NT2/D1 (cell line): Measurements from ENCODE around the gene UBE2Q2.

Experiments
- SUZ12 ChIP-seq: IDR thresholded peaks from 2 replicates; pipeline ENCODE4 v1.6.1; 2011; ENCODE audit not compliant: insufficient read length, insufficient read depth; ENCODE audit errors: extremely low read depth
- YY1 ChIP-seq: IDR thresholded peaks from 2 replicates; pipeline ENCODE4 v1.6.1; 2011; ENCODE audit not compliant: insufficient read length, insufficient read depth
- ZNF274 ChIP-seq: IDR thresholded peaks from 2 replicates; pipeline ENCODE4 v1.6.1; 2011; ENCODE audit warnings: mild to moderate bottlenecking, low read depth, low read length

DNA sequence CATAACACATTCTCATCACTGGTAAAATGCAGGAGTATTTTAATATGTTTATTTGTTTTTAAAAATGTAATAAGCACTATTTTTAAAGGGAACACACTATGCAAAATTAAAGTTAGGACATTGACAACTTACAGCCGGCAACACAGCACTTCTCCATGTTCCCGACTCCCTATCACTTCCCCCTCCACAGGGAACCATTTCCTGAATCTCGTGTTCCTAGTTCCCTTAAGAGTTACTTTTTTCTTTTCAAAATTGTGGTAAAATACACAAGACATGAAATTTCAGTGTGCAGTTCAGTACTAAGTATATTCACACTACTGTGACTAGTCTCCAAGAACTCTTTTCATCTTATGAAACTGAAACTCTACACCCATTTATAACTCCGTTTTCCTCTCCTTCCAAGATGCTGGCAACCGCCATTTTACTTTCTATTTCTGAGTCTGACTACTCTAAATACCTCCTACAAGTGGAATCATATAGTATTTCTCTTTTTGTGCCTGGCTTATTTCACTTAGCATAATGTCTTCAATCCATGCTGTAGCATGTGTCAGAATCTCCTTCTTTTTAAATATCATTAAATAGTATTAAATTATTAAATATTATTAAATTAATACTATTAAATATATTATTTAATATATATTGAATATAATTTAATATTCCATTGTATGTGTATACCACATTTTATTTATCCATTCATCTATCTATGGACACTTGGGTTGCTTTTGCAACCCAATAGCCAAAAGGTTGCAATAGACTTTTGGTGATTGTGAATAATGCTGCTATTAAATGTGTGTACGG lies 25.9 kb upstream of the UBE2Q2 start:
- TF ChIP-seq YY1 = no peak
- TF ChIP-seq SUZ12 = no peak
- no peak for TF ChIP-seq ZNF274
